Measurements from ENCODE around the gene SH3BP1.

DNA sequence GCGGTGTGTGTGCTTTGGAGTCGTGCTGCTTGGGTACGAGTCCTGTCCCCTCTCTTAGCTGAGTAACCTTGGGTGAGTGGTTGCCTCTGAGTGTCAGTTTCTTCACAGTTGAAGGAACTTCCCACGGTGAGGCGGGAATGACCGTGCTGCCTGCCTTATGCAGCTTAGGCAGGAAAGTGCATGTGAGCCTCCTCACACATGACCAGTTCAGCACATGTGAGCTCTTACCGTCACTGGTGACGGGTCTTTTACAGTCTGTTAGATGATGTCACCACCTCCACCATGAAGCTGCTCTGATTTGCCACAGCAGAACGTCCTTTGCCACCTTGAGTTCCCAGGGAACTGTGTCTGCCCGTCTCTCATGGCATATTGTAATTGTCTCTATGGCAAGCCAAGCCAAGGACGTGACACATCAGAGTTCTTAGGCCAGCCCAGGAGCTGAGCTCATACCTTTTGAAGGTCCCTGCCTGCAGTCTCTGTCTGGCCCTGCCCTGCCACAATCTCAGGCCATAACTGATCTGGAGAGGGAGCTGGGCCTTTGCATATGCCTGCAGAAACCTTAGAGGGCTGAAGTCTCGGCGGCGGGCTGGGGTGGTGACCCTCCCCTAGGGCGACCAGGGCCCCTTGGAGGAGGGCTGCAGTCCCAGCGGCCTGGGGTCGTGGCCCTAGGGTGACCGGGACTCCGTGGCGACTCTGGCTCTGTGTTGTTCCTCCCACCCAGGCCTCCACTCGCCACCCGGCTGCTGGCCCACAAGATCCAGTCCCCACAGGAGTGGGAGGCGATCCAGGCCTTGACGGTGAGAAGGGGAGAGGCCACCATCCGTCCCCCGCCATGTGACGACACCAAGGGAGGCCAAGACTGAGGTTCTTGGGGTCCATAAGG lies 23.0 kb upstream of the SH3BP1 start:
- TF ChIP-seq, protein P1, sequence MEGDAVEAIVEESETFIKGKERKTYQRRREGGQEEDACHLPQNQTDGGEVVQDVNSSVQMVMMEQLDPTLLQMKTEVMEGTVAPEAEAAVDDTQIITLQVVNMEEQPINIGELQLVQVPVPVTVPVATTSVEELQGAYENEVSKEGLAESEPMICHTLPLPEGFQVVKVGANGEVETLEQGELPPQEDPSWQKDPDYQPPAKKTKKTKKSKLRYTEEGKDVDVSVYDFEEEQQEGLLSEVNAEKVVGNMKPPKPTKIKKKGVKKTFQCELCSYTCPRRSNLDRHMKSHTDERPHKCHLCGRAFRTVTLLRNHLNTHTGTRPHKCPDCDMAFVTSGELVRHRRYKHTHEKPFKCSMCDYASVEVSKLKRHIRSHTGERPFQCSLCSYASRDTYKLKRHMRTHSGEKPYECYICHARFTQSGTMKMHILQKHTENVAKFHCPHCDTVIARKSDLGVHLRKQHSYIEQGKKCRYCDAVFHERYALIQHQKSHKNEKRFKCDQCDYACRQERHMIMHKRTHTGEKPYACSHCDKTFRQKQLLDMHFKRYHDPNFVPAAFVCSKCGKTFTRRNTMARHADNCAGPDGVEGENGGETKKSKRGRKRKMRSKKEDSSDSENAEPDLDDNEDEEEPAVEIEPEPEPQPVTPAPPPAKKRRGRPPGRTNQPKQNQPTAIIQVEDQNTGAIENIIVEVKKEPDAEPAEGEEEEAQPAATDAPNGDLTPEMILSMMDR (IDR thresholded peaks at IDR 0.05) = no peak
- no peak for TF ChIP-seq ZFX (IDR thresholded peaks at IDR 0.05; ENCODE audit: borderline replicate concordance)

Measured in 22Rv1 (cell line).